Nephron progenitor cell (in vitro differentiated cells): ENCODE measurements around the gene NAP1L4.

ENCODE experiments used
- DNase-seq: peaks from one replicate; pipeline ENCODE4 v3.0.0; 2021
- H3K27ac Mint-ChIP-seq: 2 replicates; pipeline ENCODE4 v1.8.0; 2021; ENCODE audit warnings: mild to moderate bottlenecking, moderate library complexity, mixed read lengths
- H3K27me3 Mint-ChIP-seq: 2 replicates; pipeline ENCODE4 v1.8.0; 2021; ENCODE audit warnings: mild to moderate bottlenecking, low read depth, mixed read lengths; ENCODE audit not compliant: poor library complexity
- H3K36me3 Mint-ChIP-seq: 2 replicates; pipeline ENCODE4 v1.8.0; 2021; ENCODE audit warnings: low read depth, mixed read lengths
- H3K4me1 Mint-ChIP-seq: 2 replicates; pipeline ENCODE4 v1.8.0; 2021; ENCODE audit warnings: mixed read lengths
- H3K4me3 Mint-ChIP-seq: 2 replicates; pipeline ENCODE4 v1.8.0; 2021; ENCODE audit warnings: mild to moderate bottlenecking, moderate library complexity, mixed read lengths
- H3K9me3 Mint-ChIP-seq: 2 replicates; pipeline ENCODE4 v1.8.0; 2021; ENCODE audit warnings: mild to moderate bottlenecking, moderate library complexity, mixed read lengths
- CTCF ChIP-seq: fragments of 200-600 bp; sonication (generic); IDR thresholded peaks from 2 replicates; pipeline ENCODE4 v1.5.0; 2021; ENCODE audit warnings: antibody characterized with exemption

NAP1L4 gene

GRCh38 chr11:2923446-2924375 lies 68.4 kb downstream of the NAP1L4 start:
- Mint-ChIP-seq H3K27ac (no peak overlapping the region), H3K27me3 (peaks cover 34% of the 10 kb centered on the region), H3K9me3 (no peaks in the 10 kb centered on the region), H3K4me1 (peaks cover 8% of the 10 kb centered on the region), H3K4me3 (no peak overlapping the region), H3K36me3 (no peaks in the 10 kb centered on the region)
- no peak for DNase-seq
- TF ChIP-seq CTCF: no peak

- DNase-seq: no peak
- Mint-ChIP-seq H3K27me3 (peaks cover 26% of the 10 kb centered on the region), H3K9me3 (no peaks in the 10 kb centered on the region), H3K4me3 (no peak overlapping the region), H3K36me3 (no peaks in the 10 kb centered on the region), H3K4me1 (peaks cover 3% of the 10 kb centered on the region), H3K27ac (no peak overlapping the region)
- no peak for TF ChIP-seq CTCF
Observed at GRCh38 chr11:2922655-2923054, 69.5 kb downstream of the NAP1L4 start.

GRCh38 chr11:2921742-2922493 lies 70.2 kb downstream of the NAP1L4 start:
- DNase-seq: no peak
- no peaks in the 10 kb centered on the region for H3K9me3 Mint-ChIP-seq
- TF ChIP-seq CTCF: no peak
- no peak overlapping the region for H3K27ac Mint-ChIP-seq
- no peak overlapping the region for H3K4me3 Mint-ChIP-seq
- H3K4me1 Mint-ChIP-seq: no peaks in the 10 kb centered on the region
- peaks cover 18% of the 10 kb centered on the region for H3K27me3 Mint-ChIP-seq
- no peaks in the 10 kb centered on the region for H3K36me3 Mint-ChIP-seq

- Mint-ChIP-seq H3K27me3 (peaks cover 12% of the 10 kb centered on the region), H3K36me3 (no peaks in the 10 kb centered on the region), H3K27ac (no peak overlapping the region), H3K4me3 (no peak overlapping the region), H3K4me1 (no peaks in the 10 kb centered on the region), H3K9me3 (no peaks in the 10 kb centered on the region)
- no peak for DNase-seq
- TF ChIP-seq CTCF: no peak
Observed at GRCh38 chr11:2921261-2921660, 70.9 kb downstream of the NAP1L4 start.

- Mint-ChIP-seq H3K9me3 (no peaks in the 10 kb centered on the region), H3K36me3 (no peaks in the 10 kb centered on the region), H3K27me3 (peaks cover 7% of the 10 kb centered on the region), H3K4me1 (no peaks in the 10 kb centered on the region), H3K27ac (no peak overlapping the region), H3K4me3 (no peak overlapping the region)
- DNase-seq: no peak
- no peak for TF ChIP-seq CTCF
Observed at GRCh38 chr11:2920343-2920742, 71.8 kb downstream of the NAP1L4 start.
